HepG2 (cell line): Measurements from ENCODE around the gene NCOA3. TPM values are rescaled to one million over a fixed set of nuclear protein-coding genes. Genes with fewer than 3 reads are reported as not detected.
A peak's percentile ranks its signal among the peaks of the same experiment; 100 is the strongest.

Experiments
- AFF4 ChIP-seq: sonication (generic); formaldehyde crosslinking; IDR thresholded peaks from 2 replicates; pipeline ENCODE4 v1.4.0; 2020; ENCODE audit warnings: missing genetic modification reagents
- GATAD1 ChIP-seq: IDR thresholded peaks from 2 replicates; pipeline ENCODE4 v1.6.1; 2016; ENCODE audit warnings: missing genetic modification reagents, missing compliant biosample characterization
- GTF2F1 ChIP-seq: fragments of 150-350 bp; IDR thresholded peaks from 2 replicates; pipeline ENCODE4 v1.6.1; 2014; ENCODE audit warnings: low read length
- JUNB ChIP-seq: sonication (generic); formaldehyde crosslinking; IDR thresholded peaks from 2 replicates; pipeline ENCODE4 v1.8.0; 2022; ENCODE audit warnings: missing genetic modification reagents, mild to moderate bottlenecking, borderline replicate concordance
- KAT8 ChIP-seq: IDR thresholded peaks from 2 replicates; pipeline ENCODE4 v1.6.1; 2016; ENCODE audit warnings: missing genetic modification reagents, missing compliant biosample characterization
- MED1 ChIP-seq: sonication (generic); formaldehyde crosslinking; IDR thresholded peaks from 2 replicates; pipeline ENCODE4 v1.4.0; 2020; ENCODE audit warnings: missing genetic modification reagents
- NFKB2 ChIP-seq: sonication (generic); formaldehyde crosslinking; IDR thresholded peaks from 2 replicates; pipeline ENCODE4 v1.4.0; 2020; ENCODE audit warnings: missing genetic modification reagents, borderline replicate concordance
- RXRA ChIP-seq: sonication (generic); formaldehyde crosslinking; IDR thresholded peaks from 2 replicates; pipeline ENCODE4 v1.5.1; 2020; ENCODE audit warnings: missing genetic modification reagents
- TOE1 ChIP-seq: sonication (generic); formaldehyde crosslinking; IDR thresholded peaks from 2 replicates; pipeline ENCODE4 v1.4.0; 2020; ENCODE audit warnings: mild to moderate bottlenecking, missing genetic modification reagents
- ZEB1 ChIP-seq: IDR thresholded peaks from 2 replicates; pipeline ENCODE4 v1.6.1; 2012; ENCODE audit warnings: mild to moderate bottlenecking, low read depth, inconsistent platforms; ENCODE audit not compliant: insufficient replicate concordance
- ZIK1 ChIP-seq: sonication (generic); formaldehyde crosslinking; IDR thresholded peaks from 2 replicates; pipeline ENCODE4 v1.5.0; 2020; ENCODE audit warnings: mild to moderate bottlenecking, low read depth, missing genetic modification reagents, borderline replicate concordance
- ZNF180 ChIP-seq: sonication (generic); formaldehyde crosslinking; IDR thresholded peaks from 2 replicates; pipeline ENCODE4 v1.4.0; 2020; ENCODE audit warnings: low read depth, missing genetic modification reagents, borderline replicate concordance
- ZNF256 ChIP-seq: sonication (generic); formaldehyde crosslinking; conservative IDR thresholded peaks from 2 replicates; pipeline ENCODE4 v1.4.0; 2020; ENCODE audit warnings: missing genetic modification reagents
- ZNF280D ChIP-seq: sonication (generic); formaldehyde crosslinking; IDR thresholded peaks from 2 replicates; pipeline ENCODE4 v1.5.1; 2020; ENCODE audit warnings: mild to moderate bottlenecking, missing genetic modification reagents
- ZNF281 ChIP-seq: sonication (generic); formaldehyde crosslinking; IDR thresholded peaks from 2 replicates; pipeline ENCODE4 v1.4.0; 2020; ENCODE audit warnings: missing genetic modification reagents, borderline replicate concordance
- ZNF784 ChIP-seq: sonication (generic); formaldehyde crosslinking; IDR thresholded peaks from 2 replicates; pipeline ENCODE4 v1.5.1; 2020; ENCODE audit warnings: missing genetic modification reagents, mild to moderate bottlenecking, borderline replicate concordance
- ZNF83 ChIP-seq: sonication (generic); formaldehyde crosslinking; IDR thresholded peaks from 2 replicates; pipeline ENCODE4 v1.4.0; 2020; ENCODE audit warnings: missing genetic modification reagents, mild to moderate bottlenecking, borderline replicate concordance
- ZNF841 ChIP-seq: sonication (generic); formaldehyde crosslinking; IDR thresholded peaks from 2 replicates; pipeline ENCODE4 v1.8.1; 2023; ENCODE audit warnings: missing genetic modification reagents, borderline replicate concordance
- polyA plus RNA-seq, 8 experiments: library from polyadenylated mRNA; depleted of rRNA in 3 of 8; stranded (reverse) in 7 of 8; unstranded in 1 of 8; fragments of >200 nt; fragmentation: Illumina TruSeq in 4 of 8; extraction: Trizol in 4 of 8; gene quantifications; 2 replicates each; pipeline versions ENCODE4 v1.2.1 to v1.2.3, GENCODE V29; 2011 to 2016; ENCODE audit warnings: low read depth in 4 of 8, missing spikeins in 1 of 8, mixed read lengths in 1 of 8; ENCODE audit not compliant: insufficient read depth in 1 of 8
- total RNA-seq, 5 experiments: library from RNA; depleted of rRNA; stranded (reverse); fragments of >200 nt; fragmentation: Illumina TruSeq; extraction: Trizol; gene quantifications; 2 replicates each; pipeline ENCODE4 v1.2.3, GENCODE V29; 2016; ENCODE audit warnings: low read depth in 1 of 5

The NCOA3 gene
- total and polyA plus RNA-seq, 2 of the 13 experiments (the other 11 are each of a cell fraction or from before 2014, with no cell fraction given) = 35.0 to 56.8 TPM

GRCh38 chr20:47501482-47502270, at the start of gene NCOA3 (continued):
- TF ChIP-seq AFF4 (CRISPR knock-in tag) (0 out of 2 replicates have a peak, but pooled peaks have one; percentile 58), ZNF841 (CRISPR knock-in tag) (no peak), ZEB1 (peak; percentile 71), ZNF83 (CRISPR knock-in tag) (no peak), GATAD1 (peak; percentile 89), ZNF784 (CRISPR knock-in tag) (peak; percentile 90; the same call in 1 of the 2 replicates), TOE1 (peak; percentile 99), GTF2F1 (peak; percentile 60; the same call in 1 of the 2 replicates), RXRA (peak; percentile 93), ZNF256 (CRISPR knock-in tag) (peak; percentile 89), ZNF281 (peak; percentile 99), KAT8 (CRISPR knock-in tag) (peak; percentile 95), ZNF280D (CRISPR knock-in tag) (peak; percentile 99), JUNB (CRISPR knock-in tag) (no peak; the same call in 1 of the 2 replicates), ZIK1 (peak; percentile 90; the same call in 1 of the 2 replicates), NFKB2 (CRISPR knock-in tag) (peak; percentile 98; the same call in 1 of the 2 replicates), ZNF180 (0 out of 2 replicates have a peak, but pooled peaks have one; percentile 49), MED1 (CRISPR knock-in tag) (peak; percentile 92)
